Measurements from ENCODE around the gene KRTAP19-3.

GRCh38 chr21:30443226-30443625 is 48.6 kb downstream of the KRTAP19-3 start:
- TF ChIP-seq CTCF (IDR thresholded peaks at IDR 0.05; ENCODE audit: low read depth, low read length): no peak
- TF ChIP-seq MAX (IDR thresholded peaks at IDR 0.05; ENCODE audit: low read depth, low read length): no peak
- TF ChIP-seq POLR2A (IDR thresholded peaks at IDR 0.05; ENCODE audit: extremely low read depth, insufficient read length): no peak

Data from NB4 (cell line).